Smooth muscle cell (in vitro differentiated cells): ENCODE measurements around the gene CCSER1. TPM values are rescaled to one million over a fixed set of nuclear protein-coding genes. Genes with fewer than 3 reads are reported as not detected.

Experiments
- DNase-seq: peaks from one replicate; lab custom pipeline; 2025; ENCODE audit not compliant: unreplicated experiment; lab: John Stamatoyannopoulos, UW
- H2AFZ ChIP-seq: fragments of 200-600 bp; sonication (generic); 2 replicates; pipeline ENCODE4 v1.6.0; 2016; ENCODE audit warnings: antibody characterized with exemption, low read depth, mild to moderate bottlenecking
- H3F3A ChIP-seq: fragments of 200-600 bp; sonication (generic); 2 replicates; pipeline ENCODE4 v1.6.0; 2017; ENCODE audit warnings: antibody characterized with exemption, low read depth
- H3K27ac ChIP-seq: fragments of 200-600 bp; sonication (generic); 2 replicates; pipeline ENCODE4 v1.5.1; 2016; ENCODE audit warnings: low read depth, mild to moderate bottlenecking
- H3K27me3 ChIP-seq: fragments of 200-600 bp; sonication (generic); 2 replicates; pipeline ENCODE4 v1.6.1; 2016; ENCODE audit warnings: low read depth, mild to moderate bottlenecking
- H3K36me3 ChIP-seq: fragments of 200-600 bp; sonication (generic); 2 replicates; pipeline ENCODE4 v1.5.1; 2016; ENCODE audit warnings: low read depth
- H3K4me1 ChIP-seq: fragments of 200-600 bp; sonication (generic); 2 replicates; pipeline ENCODE4 v1.5.1; 2016; ENCODE audit warnings: low read depth
- H3K4me2 ChIP-seq: fragments of 200-600 bp; sonication (generic); 2 replicates; pipeline ENCODE4 v1.6.0; 2016; ENCODE audit warnings: mild to moderate bottlenecking
- H3K4me3 ChIP-seq: fragments of 200-600 bp; sonication (generic); 2 replicates; pipeline ENCODE4 v1.5.1; 2016; ENCODE audit warnings: mild to moderate bottlenecking
- H3K79me2 ChIP-seq: fragments of 200-600 bp; sonication (generic); 2 replicates; pipeline ENCODE4 v1.6.0; 2016; ENCODE audit warnings: low read depth, mild to moderate bottlenecking
- H3K9ac ChIP-seq: fragments of 200-600 bp; sonication (generic); 2 replicates; pipeline ENCODE4 v1.6.0; 2016; ENCODE audit warnings: low read depth
- H3K9me3 ChIP-seq: fragments of 200-600 bp; sonication (generic); replicated peaks from 2 replicates; pipeline ENCODE4 v1.5.1; 2016; ENCODE audit warnings: low read depth
- H4K20me1 ChIP-seq: fragments of 200-600 bp; sonication (generic); 2 replicates; pipeline ENCODE4 v1.6.0; 2016; ENCODE audit warnings: low read depth
- WGBS: methylation state at CpG from one replicate; pipeline ENCODE4 v1.1.7; 2016; ENCODE audit warnings: low lambda C conversion rate; 5-methylcytosine and 5-hydroxymethylcytosine counted together
- polyA plus RNA-seq: library from polyadenylated mRNA; unstranded; fragments of >200 nt; fragmentation: Nextera tagmentation; extraction: Ambion mirVana; gene quantifications from 2 replicates; pipeline ENCODE4 v1.2.1, GENCODE V29; 2016
- total RNA-seq: library from RNA; depleted of rRNA; stranded (reverse); fragments of >200 nt; gene quantifications from 2 replicates; pipeline ENCODE4 v1.2.3, GENCODE V29; 2014
- TF ChIP-seq, protein P1 (sequence below): fragments of 200-600 bp; sonication (generic); IDR thresholded peaks from 2 replicates; pipeline ENCODE4 v1.5.1; 2017; ENCODE audit warnings: borderline replicate concordance, mild to moderate bottlenecking, antibody characterized with exemption; ENCODE audit not compliant: insufficient read depth, poor library complexity, severe bottlenecking

CCSER1 gene
- total and polyA plus RNA-seq, 2 experiments from 2014 or later: 0.76 TPM; not detected in 1

DNA sequence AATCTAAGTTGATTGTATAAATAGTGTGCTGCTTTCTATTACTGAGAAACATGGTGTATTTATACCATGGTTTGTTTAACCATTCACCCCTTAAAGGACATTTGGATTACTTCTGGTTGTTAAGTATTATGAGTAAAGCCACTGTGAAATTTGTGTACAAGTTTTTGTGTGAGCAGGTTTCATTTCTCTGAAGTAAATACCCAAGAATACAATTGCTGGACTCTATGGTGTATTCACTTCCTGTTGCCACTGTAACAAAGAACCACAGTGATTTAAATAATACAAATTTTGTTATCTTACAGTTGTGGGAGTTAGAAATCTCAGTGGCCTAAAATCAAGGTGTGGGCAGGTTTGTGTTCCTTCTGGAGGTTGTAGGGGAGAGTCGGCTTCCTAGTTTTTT is 869.6 kb downstream of the CCSER1 start:
- WGBS: 90% methylated on average over 1 of the region's 1 CpG
- Histone ChIP-seq H3K9ac (no peak overlapping the region), H3K36me3 (no peaks in the 10 kb centered on the region), H3K27ac (no peak overlapping the region), H2AFZ (no peak overlapping the region), H3K79me2 (no peaks in the 10 kb centered on the region), H3K4me3 (no peak overlapping the region), H3F3A (no peaks in the 10 kb centered on the region), H4K20me1 (no peaks in the 10 kb centered on the region), H3K27me3 (no peaks in the 10 kb centered on the region), H3K9me3 (no peaks in the 10 kb centered on the region), H3K4me1 (no peaks in the 10 kb centered on the region), H3K4me2 (no peak overlapping the region)
- no peak for DNase-seq
- TF ChIP-seq, protein P1, sequence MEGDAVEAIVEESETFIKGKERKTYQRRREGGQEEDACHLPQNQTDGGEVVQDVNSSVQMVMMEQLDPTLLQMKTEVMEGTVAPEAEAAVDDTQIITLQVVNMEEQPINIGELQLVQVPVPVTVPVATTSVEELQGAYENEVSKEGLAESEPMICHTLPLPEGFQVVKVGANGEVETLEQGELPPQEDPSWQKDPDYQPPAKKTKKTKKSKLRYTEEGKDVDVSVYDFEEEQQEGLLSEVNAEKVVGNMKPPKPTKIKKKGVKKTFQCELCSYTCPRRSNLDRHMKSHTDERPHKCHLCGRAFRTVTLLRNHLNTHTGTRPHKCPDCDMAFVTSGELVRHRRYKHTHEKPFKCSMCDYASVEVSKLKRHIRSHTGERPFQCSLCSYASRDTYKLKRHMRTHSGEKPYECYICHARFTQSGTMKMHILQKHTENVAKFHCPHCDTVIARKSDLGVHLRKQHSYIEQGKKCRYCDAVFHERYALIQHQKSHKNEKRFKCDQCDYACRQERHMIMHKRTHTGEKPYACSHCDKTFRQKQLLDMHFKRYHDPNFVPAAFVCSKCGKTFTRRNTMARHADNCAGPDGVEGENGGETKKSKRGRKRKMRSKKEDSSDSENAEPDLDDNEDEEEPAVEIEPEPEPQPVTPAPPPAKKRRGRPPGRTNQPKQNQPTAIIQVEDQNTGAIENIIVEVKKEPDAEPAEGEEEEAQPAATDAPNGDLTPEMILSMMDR: no peak

DNA sequence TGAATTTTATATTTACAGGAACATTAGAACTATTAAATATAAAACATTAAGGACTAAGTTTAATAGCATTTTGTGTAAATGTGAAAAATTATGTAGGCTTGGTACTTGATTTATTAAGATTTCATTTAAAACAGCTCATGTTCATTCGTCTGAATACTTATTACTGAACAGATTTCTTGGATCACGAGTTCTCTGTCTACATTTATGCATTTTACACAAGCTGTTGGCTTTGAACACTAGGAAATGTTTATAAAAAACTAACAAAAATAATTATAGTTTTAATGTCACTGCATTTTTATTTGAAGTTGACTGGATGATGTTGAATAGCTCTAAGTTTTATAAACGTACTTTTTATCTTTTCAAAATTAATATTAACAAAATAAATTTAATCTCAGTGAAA is 888.7 kb downstream of the CCSER1 start:
- H3K79me2 ChIP-seq: no peaks in the 10 kb centered on the region
- H3K9me3 ChIP-seq: no peaks in the 10 kb centered on the region
- no peak overlapping the region for H3K4me2 ChIP-seq
- H2AFZ ChIP-seq: no peak overlapping the region
- WGBS: 93% methylated on average over 3 of the region's 3 CpGs
- TF ChIP-seq, protein P1: no peak
- H3K4me1 ChIP-seq: no peaks in the 10 kb centered on the region
- H3K4me3 ChIP-seq: no peak overlapping the region
- DNase-seq: no peak
- H3K36me3 ChIP-seq: no peaks in the 10 kb centered on the region
- no peak overlapping the region for H3K27ac ChIP-seq
- H4K20me1 ChIP-seq: no peaks in the 10 kb centered on the region
- no peak overlapping the region for H3K9ac ChIP-seq
- no peaks in the 10 kb centered on the region for H3K27me3 ChIP-seq
- no peaks in the 10 kb centered on the region for H3F3A ChIP-seq

DNA sequence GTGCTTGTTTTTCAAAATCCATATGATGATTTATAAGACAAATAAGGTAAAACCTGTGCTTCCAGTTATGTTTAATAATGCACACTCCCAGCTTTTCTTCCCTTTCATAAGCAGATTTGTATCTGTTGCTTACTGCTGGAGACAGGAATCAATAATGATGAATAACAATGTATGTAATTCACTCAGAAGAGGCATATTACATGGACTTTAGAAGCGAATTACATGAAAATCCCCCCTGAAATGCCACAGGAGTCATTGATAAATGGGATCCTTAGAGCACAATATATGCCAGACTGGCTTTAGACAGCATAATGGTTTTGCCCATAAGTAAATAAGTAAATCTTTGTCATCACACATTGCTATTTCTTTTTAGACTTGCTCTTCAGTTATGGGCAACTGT is 892.3 kb downstream of the CCSER1 start:
- H2AFZ ChIP-seq: no peak overlapping the region
- H3K27ac ChIP-seq: no peak overlapping the region
- no peaks in the 10 kb centered on the region for H3K9me3 ChIP-seq
- H3K79me2 ChIP-seq: no peaks in the 10 kb centered on the region
- TF ChIP-seq, protein P1: no peak
- no peak overlapping the region for H3K4me2 ChIP-seq
- WGBS: 91% methylated on average over 1 of the region's 1 CpG
- no peak overlapping the region for H3K4me3 ChIP-seq
- no peaks in the 10 kb centered on the region for H3K4me1 ChIP-seq
- no peaks in the 10 kb centered on the region for H3F3A ChIP-seq
- no peak for DNase-seq
- no peaks in the 10 kb centered on the region for H3K27me3 ChIP-seq
- H4K20me1 ChIP-seq: no peaks in the 10 kb centered on the region
- no peaks in the 10 kb centered on the region for H3K36me3 ChIP-seq
- H3K9ac ChIP-seq: no peak overlapping the region

DNA sequence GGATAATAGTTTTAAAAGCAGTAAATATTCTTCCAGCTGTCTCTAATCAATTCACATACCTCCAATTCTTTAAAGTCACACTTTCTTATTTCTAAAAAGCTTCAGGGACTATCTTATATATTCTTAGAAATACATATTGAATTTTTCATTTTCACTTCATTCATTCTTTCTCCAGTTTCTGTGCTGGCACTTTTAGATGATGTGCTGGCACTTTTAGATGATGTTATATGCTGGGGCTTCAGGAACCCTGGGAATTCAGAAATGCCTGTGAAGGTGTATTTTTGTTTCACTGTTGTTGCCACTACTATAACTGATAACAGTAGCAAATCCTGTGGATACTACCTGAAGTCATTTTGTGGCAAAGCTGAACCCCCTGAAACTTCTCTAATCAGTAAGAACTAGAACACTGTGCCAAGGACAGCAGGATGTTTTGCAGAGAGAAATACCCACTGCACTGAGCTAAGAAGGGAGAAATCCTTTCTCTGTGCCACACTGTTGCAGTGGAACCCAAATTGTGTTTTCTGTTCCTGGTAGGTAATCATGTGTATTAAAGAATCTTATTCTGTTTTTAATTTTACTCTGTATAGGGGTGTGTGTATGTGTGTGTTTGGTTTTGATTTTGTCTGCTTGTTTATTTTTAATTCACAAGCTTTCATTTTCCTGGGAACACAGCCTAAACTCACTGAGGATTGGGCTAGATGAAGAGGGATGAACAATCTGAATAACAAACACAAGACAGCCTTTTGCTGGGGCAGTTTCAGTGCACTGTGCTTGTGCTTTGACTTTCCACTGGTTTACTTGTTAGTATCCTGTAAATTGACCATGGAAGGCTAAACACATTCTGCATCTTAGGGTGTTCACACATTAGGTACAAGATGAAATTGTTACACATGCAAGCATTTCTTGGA is 898.3 kb downstream of the CCSER1 start:
- TF ChIP-seq, protein P1: no peak
- Histone ChIP-seq H3F3A (no peaks in the 10 kb centered on the region), H3K27ac (no peak overlapping the region), H3K9me3 (no peaks in the 10 kb centered on the region), H2AFZ (no peak overlapping the region), H3K4me1 (no peaks in the 10 kb centered on the region), H3K4me3 (no peak overlapping the region), H3K9ac (no peak overlapping the region), H4K20me1 (no peaks in the 10 kb centered on the region), H3K79me2 (no peaks in the 10 kb centered on the region), H3K27me3 (no peaks in the 10 kb centered on the region), H3K4me2 (no peak overlapping the region), H3K36me3 (no peaks in the 10 kb centered on the region)
- no peak for DNase-seq
